ENCODE measurements around the gene ERBB4. TPM values are rescaled to one million over a fixed set of nuclear protein-coding genes. Genes with fewer than 3 reads are reported as not detected.

The ERBB4 gene
- polyA plus RNA-seq, 1 donor = 0.37 TPM

- peaks cover 56% of the 10 kb centered on the region for H3K27me3 ChIP-seq (ENCODE audit: control insufficient read depth, insufficient read depth, low read length)
- H3K4me3 ChIP-seq (ENCODE audit: low read length) = peak overlapping the region; percentile 44
- H3K27ac ChIP-seq (ENCODE audit: low read length) = no peak overlapping the region
- no peaks in the 10 kb centered on the region for H3K36me3 ChIP-seq (ENCODE audit: control insufficient read depth, insufficient read depth, low read length)
- 27% methylated on average over 3 of the region's 30 CpGs for WGBS (ENCODE audit: insufficient coverage, low lambda C conversion rate)
- H3K4me1 ChIP-seq (ENCODE audit: control insufficient read depth, insufficient read depth, low read length) = peaks cover 19% of the 10 kb centered on the region
- H3K9me3 ChIP-seq (ENCODE audit: control insufficient read depth, low read depth, low read length) = peaks cover 3% of the 10 kb centered on the region
- peak in 1 of 2 donors; percentile 14 for DNase-seq
These were observed 674 bp upstream of the ERBB4 start for GRCh38 chr2:212539072-212539880.

- Histone ChIP-seq H3K4me1 (ENCODE audit: control insufficient read depth, insufficient read depth, low read length) (peaks cover 19% of the 10 kb centered on the region), H3K4me3 (ENCODE audit: low read length) (peak overlapping the region; percentile 44), H3K9me3 (ENCODE audit: control insufficient read depth, low read depth, low read length) (peaks cover 3% of the 10 kb centered on the region), H3K36me3 (ENCODE audit: control insufficient read depth, insufficient read depth, low read length) (no peaks in the 10 kb centered on the region), H3K27ac (ENCODE audit: low read length) (no peak overlapping the region), H3K27me3 (ENCODE audit: control insufficient read depth, insufficient read depth, low read length) (peaks cover 62% of the 10 kb centered on the region)
- WGBS (ENCODE audit: insufficient coverage, low lambda C conversion rate) = no CpG with 5 or more reads among the region's 44 CpGs
- DNase-seq = no peak
These were observed 787 bp downstream of the ERBB4 start for GRCh38 chr2:212537726-212538304.

- Histone ChIP-seq H3K4me3 (ENCODE audit: low read length) (peak overlapping the region; percentile 26), H3K27ac (ENCODE audit: low read length) (no peak overlapping the region), H3K4me1 (ENCODE audit: control insufficient read depth, insufficient read depth, low read length) (peaks cover 19% of the 10 kb centered on the region), H3K9me3 (ENCODE audit: control insufficient read depth, low read depth, low read length) (peaks cover 3% of the 10 kb centered on the region), H3K27me3 (ENCODE audit: control insufficient read depth, insufficient read depth, low read length) (peaks cover 61% of the 10 kb centered on the region), H3K36me3 (ENCODE audit: control insufficient read depth, insufficient read depth, low read length) (no peaks in the 10 kb centered on the region)
- peak in 1 of 2 donors; percentile 17 for DNase-seq
- WGBS (ENCODE audit: insufficient coverage, low lambda C conversion rate) = no CpG with 5 or more reads among the region's 56 CpGs
These were observed 1.5 kb downstream of the ERBB4 start for GRCh38 chr2:212536817-212537725.

- WGBS (ENCODE audit: insufficient coverage, low lambda C conversion rate) = no CpG with 5 or more reads among the region's 34 CpGs
- H3K27me3 ChIP-seq (ENCODE audit: control insufficient read depth, insufficient read depth, low read length) = peaks cover 61% of the 10 kb centered on the region
- peak in 1 of 2 donors; percentile 5 for DNase-seq
- peaks cover 3% of the 10 kb centered on the region for H3K9me3 ChIP-seq (ENCODE audit: control insufficient read depth, low read depth, low read length)
- H3K36me3 ChIP-seq (ENCODE audit: control insufficient read depth, insufficient read depth, low read length) = no peaks in the 10 kb centered on the region
- H3K27ac ChIP-seq (ENCODE audit: low read length) = no peak overlapping the region
- peak overlapping the region; percentile 26 for H3K4me3 ChIP-seq (ENCODE audit: low read length)
- H3K4me1 ChIP-seq (ENCODE audit: control insufficient read depth, insufficient read depth, low read length) = peaks cover 19% of the 10 kb centered on the region
These were observed 2.4 kb downstream of the ERBB4 start for GRCh38 chr2:212535996-212536816.

GRCh38 chr2:212534336-212534735 is 4.3 kb downstream of the ERBB4 start:
- H3K27me3 ChIP-seq (ENCODE audit: control insufficient read depth, insufficient read depth, low read length) = peaks cover 46% of the 10 kb centered on the region
- peaks cover 3% of the 10 kb centered on the region for H3K9me3 ChIP-seq (ENCODE audit: control insufficient read depth, low read depth, low read length)
- no peak overlapping the region for H3K27ac ChIP-seq (ENCODE audit: low read length)
- WGBS (ENCODE audit: insufficient coverage, low lambda C conversion rate) = no CpG with 5 or more reads among the region's 2 CpGs
- H3K4me3 ChIP-seq (ENCODE audit: low read length) = no peak overlapping the region
- H3K36me3 ChIP-seq (ENCODE audit: control insufficient read depth, insufficient read depth, low read length) = no peaks in the 10 kb centered on the region
- peaks cover 19% of the 10 kb centered on the region for H3K4me1 ChIP-seq (ENCODE audit: control insufficient read depth, insufficient read depth, low read length)
- no peak for DNase-seq

GRCh38 chr2:212532585-212532984 is 6.0 kb downstream of the ERBB4 start:
- no peak for DNase-seq
- no peaks in the 10 kb centered on the region for H3K36me3 ChIP-seq (ENCODE audit: control insufficient read depth, insufficient read depth, low read length)
- H3K27ac ChIP-seq (ENCODE audit: low read length) = no peak overlapping the region
- no peaks in the 10 kb centered on the region for H3K9me3 ChIP-seq (ENCODE audit: control insufficient read depth, low read depth, low read length)
- peaks cover 13% of the 10 kb centered on the region for H3K4me1 ChIP-seq (ENCODE audit: control insufficient read depth, insufficient read depth, low read length)
- H3K4me3 ChIP-seq (ENCODE audit: low read length) = no peak overlapping the region
- peaks cover 30% of the 10 kb centered on the region for H3K27me3 ChIP-seq (ENCODE audit: control insufficient read depth, insufficient read depth, low read length)
- WGBS (ENCODE audit: insufficient coverage, low lambda C conversion rate) = 100% methylated on average over 1 of the region's 2 CpGs

- H3K9me3 ChIP-seq (ENCODE audit: control insufficient read depth, low read depth, low read length) = no peaks in the 10 kb centered on the region
- peaks cover 8% of the 10 kb centered on the region for H3K4me1 ChIP-seq (ENCODE audit: control insufficient read depth, insufficient read depth, low read length)
- peaks cover 25% of the 10 kb centered on the region for H3K27me3 ChIP-seq (ENCODE audit: control insufficient read depth, insufficient read depth, low read length)
- H3K27ac ChIP-seq (ENCODE audit: low read length) = no peak overlapping the region
- H3K4me3 ChIP-seq (ENCODE audit: low read length) = no peak overlapping the region
- WGBS (ENCODE audit: insufficient coverage, low lambda C conversion rate) = no CpG with 5 or more reads among the region's 3 CpGs
- no peaks in the 10 kb centered on the region for H3K36me3 ChIP-seq (ENCODE audit: control insufficient read depth, insufficient read depth, low read length)
- no peak for DNase-seq
These were observed 6.5 kb downstream of the ERBB4 start for GRCh38 chr2:212532087-212532486.

- DNase-seq = no peak
- Histone ChIP-seq H3K4me3 (ENCODE audit: low read length) (no peak overlapping the region), H3K36me3 (ENCODE audit: control insufficient read depth, insufficient read depth, low read length) (no peaks in the 10 kb centered on the region), H3K27ac (ENCODE audit: low read length) (no peak overlapping the region), H3K9me3 (ENCODE audit: control insufficient read depth, low read depth, low read length) (no peaks in the 10 kb centered on the region), H3K27me3 (ENCODE audit: control insufficient read depth, insufficient read depth, low read length) (peaks cover 19% of the 10 kb centered on the region), H3K4me1 (ENCODE audit: control insufficient read depth, insufficient read depth, low read length) (peaks cover 2% of the 10 kb centered on the region)
- 100% methylated on average over 1 of the region's 1 CpG for WGBS (ENCODE audit: insufficient coverage, low lambda C conversion rate)
These were observed 7.1 kb downstream of the ERBB4 start for GRCh38 chr2:212531499-212531898.

GRCh38 chr2:212530991-212531390 is 7.6 kb downstream of the ERBB4 start:
- no peak for DNase-seq
- H3K4me3 ChIP-seq (ENCODE audit: low read length) = no peak overlapping the region
- WGBS (ENCODE audit: insufficient coverage, low lambda C conversion rate) = no CpG with 5 or more reads among the region's 3 CpGs
- H3K9me3 ChIP-seq (ENCODE audit: control insufficient read depth, low read depth, low read length) = no peaks in the 10 kb centered on the region
- H3K36me3 ChIP-seq (ENCODE audit: control insufficient read depth, insufficient read depth, low read length) = no peaks in the 10 kb centered on the region
- no peaks in the 10 kb centered on the region for H3K4me1 ChIP-seq (ENCODE audit: control insufficient read depth, insufficient read depth, low read length)
- H3K27me3 ChIP-seq (ENCODE audit: control insufficient read depth, insufficient read depth, low read length) = peaks cover 14% of the 10 kb centered on the region
- H3K27ac ChIP-seq (ENCODE audit: low read length) = no peak overlapping the region

Data from large intestine (tissue), 3 donors.